MG63 (cell line): ENCODE results near the gene NAGK. TPM values are rescaled to one million over a fixed set of nuclear protein-coding genes. Genes with fewer than 3 reads are reported as not detected.
"Not testable (repeated sequence)": the region's sequence is repeated elsewhere in the genome, so short reads cannot be mapped to it uniquely, and the experiment has no call there.

Experiments used
- DNase-seq: peaks from one replicate; pipeline ENCODE4 v3.0.0-alpha.2; 2020
- H3K27me3 ChIP-seq: fragments of 250-450 bp; sonication (Bioruptor Pico); 2 replicates; pipeline ENCODE4 v1.5.1; 2020; ENCODE audit warnings: mild to moderate bottlenecking, moderate library complexity
- H3K36me3 ChIP-seq: fragments of 250-450 bp; sonication (Bioruptor Pico); 2 replicates; pipeline ENCODE4 v1.5.1; 2020; ENCODE audit warnings: mild to moderate bottlenecking, moderate library complexity
- H3K4me3 ChIP-seq: fragments of 250-450 bp; sonication (Bioruptor Pico); 2 replicates; pipeline ENCODE4 v1.5.1; 2020; ENCODE audit warnings: mild to moderate bottlenecking, moderate library complexity
- H3K9me3 ChIP-seq: fragments of 250-450 bp; sonication (Bioruptor Pico); 2 replicates; pipeline ENCODE4 v1.5.1; 2020; ENCODE audit warnings: mild to moderate bottlenecking, moderate library complexity
- total RNA-seq: library from RNA; depleted of rRNA; stranded (reverse); fragments of >200 nt; shearing (Covaris generic); gene quantifications from 2 replicates; pipeline ENCODE4 v1.2.3, GENCODE V29; 2014; ENCODE audit warnings: low replicate concordance

The NAGK gene
- total RNA-seq, 1 experiment from 2014 or later, result 82.8 TPM

GRCh38 chr2:71089475-71089874 lies 21.0 kb downstream of the NAGK start:
- DNase-seq, H3K4me3 ChIP-seq, H3K36me3 ChIP-seq, H3K9me3 ChIP-seq, H3K27me3 ChIP-seq: not testable (repeated sequence)

GRCh38 chr2:71091808-71092207 lies 23.4 kb downstream of the NAGK start:
- not testable (repeated sequence) for H3K27me3 ChIP-seq, H3K36me3 ChIP-seq, H3K9me3 ChIP-seq, H3K4me3 ChIP-seq, DNase-seq

- not testable (repeated sequence) for H3K27me3 ChIP-seq, H3K4me3 ChIP-seq, H3K9me3 ChIP-seq, H3K36me3 ChIP-seq, DNase-seq
Observed at GRCh38 chr2:71092491-71093260, 24.2 kb downstream of the NAGK start.

- peak; percentile 55 for DNase-seq
- H3K27me3 ChIP-seq, result no peaks in the 10 kb centered on the region
- H3K9me3 ChIP-seq, result no peaks in the 10 kb centered on the region
- no peak overlapping the region for H3K4me3 ChIP-seq
- H3K36me3 ChIP-seq, result no peaks in the 10 kb centered on the region
Observed at GRCh38 chr2:71100195-71100964, 31.9 kb downstream of the NAGK start.

- Histone ChIP-seq H3K9me3 (no peaks in the 10 kb centered on the region), H3K27me3 (no peaks in the 10 kb centered on the region), H3K4me3 (no peak overlapping the region), H3K36me3 (no peaks in the 10 kb centered on the region)
- DNase-seq, result peak; percentile 83
Observed at GRCh38 chr2:71101656-71102055, 33.2 kb downstream of the NAGK start.

GRCh38 chr2:71102981-71103681 lies 34.7 kb downstream of the NAGK start:
- Histone ChIP-seq H3K4me3 (no peak overlapping the region), H3K36me3 (no peaks in the 10 kb centered on the region), H3K9me3 (no peaks in the 10 kb centered on the region), H3K27me3 (no peaks in the 10 kb centered on the region)
- no peak for DNase-seq

- no peaks in the 10 kb centered on the region for H3K9me3 ChIP-seq
- no peaks in the 10 kb centered on the region for H3K36me3 ChIP-seq
- no peaks in the 10 kb centered on the region for H3K27me3 ChIP-seq
- H3K4me3 ChIP-seq, result no peak overlapping the region
- DNase-seq, result no peak
Observed at GRCh38 chr2:71103809-71104208, 35.4 kb downstream of the NAGK start.

GRCh38 chr2:71106463-71106862 lies 38.0 kb downstream of the NAGK start:
- H3K9me3 ChIP-seq, H3K4me3 ChIP-seq, DNase-seq: not testable (repeated sequence)

GRCh38 chr2:71108091-71108490 lies 39.6 kb downstream of the NAGK start:
- no peak for DNase-seq
- no peaks in the 10 kb centered on the region for H3K9me3 ChIP-seq
- H3K4me3 ChIP-seq, result no peak overlapping the region
- H3K27me3 ChIP-seq, result no peaks in the 10 kb centered on the region
- H3K36me3 ChIP-seq, result 0 out of 2 replicates have a peak, but pooled peaks cover 3% of the 10 kb centered on the region

More at GRCh38 chr2:71106463-71106862, 38.0 kb downstream of the NAGK start:
- not testable (repeated sequence) for H3K27me3 ChIP-seq, H3K36me3 ChIP-seq

GRCh38 chr2:71113843-71114242 lies 45.4 kb downstream of the NAGK start:
- Histone ChIP-seq H3K36me3 (peaks cover 13% of the 10 kb centered on the region), H3K9me3 (no peaks in the 10 kb centered on the region), H3K27me3 (no peaks in the 10 kb centered on the region), H3K4me3 (no peak overlapping the region)
- no peak for DNase-seq

GRCh38 chr2:71117063-71117462 lies 48.6 kb downstream of the NAGK start:
- DNase-seq, result no peak
- Histone ChIP-seq H3K4me3 (no peak overlapping the region), H3K27me3 (no peaks in the 10 kb centered on the region), H3K36me3 (peaks cover 13% of the 10 kb centered on the region), H3K9me3 (no peaks in the 10 kb centered on the region)

- Histone ChIP-seq H3K36me3 (peaks cover 2% of the 10 kb centered on the region), H3K9me3 (no peaks in the 10 kb centered on the region), H3K27me3 (no peaks in the 10 kb centered on the region), H3K4me3 (no peak overlapping the region)
- DNase-seq, result no peak
Observed at GRCh38 chr2:71120195-71120594, 51.7 kb downstream of the NAGK start.

- no peaks in the 10 kb centered on the region for H3K27me3 ChIP-seq
- no peaks in the 10 kb centered on the region for H3K9me3 ChIP-seq
- peaks cover 2% of the 10 kb centered on the region for H3K36me3 ChIP-seq
- no peak overlapping the region for H3K4me3 ChIP-seq
- DNase-seq, result no peak
Observed at GRCh38 chr2:71121479-71121878, 53.0 kb downstream of the NAGK start.

- no peaks in the 10 kb centered on the region for H3K9me3 ChIP-seq
- no peaks in the 10 kb centered on the region for H3K27me3 ChIP-seq
- peaks cover 7% of the 10 kb centered on the region for H3K36me3 ChIP-seq
- DNase-seq, result no peak
- no peak overlapping the region for H3K4me3 ChIP-seq
Observed at GRCh38 chr2:71122387-71123298, 54.2 kb downstream of the NAGK start.

GRCh38 chr2:71125506-71126294 lies 57.3 kb downstream of the NAGK start:
- no peak for DNase-seq
- H3K36me3 ChIP-seq, result peaks cover 7% of the 10 kb centered on the region
- no peak overlapping the region for H3K4me3 ChIP-seq
- no peaks in the 10 kb centered on the region for H3K27me3 ChIP-seq
- H3K9me3 ChIP-seq, result no peaks in the 10 kb centered on the region

GRCh38 chr2:71126957-71127356 lies 58.5 kb downstream of the NAGK start:
- no peak for DNase-seq
- H3K36me3 ChIP-seq, result peaks cover 15% of the 10 kb centered on the region
- no peak overlapping the region for H3K4me3 ChIP-seq
- H3K27me3 ChIP-seq, result no peaks in the 10 kb centered on the region
- H3K9me3 ChIP-seq, result no peaks in the 10 kb centered on the region
